Osteoblast (primary cell): Measurements from ENCODE around the gene AKAP6. TPM values are rescaled to one million over a fixed set of nuclear protein-coding genes. Genes with fewer than 3 reads are reported as not detected.

Experiments used
- DNase-seq: peaks from one replicate; pipeline ENCODE4 v3.0.0; 2011; ENCODE audit warnings: low spot score, mixed read lengths; ENCODE audit not compliant: insufficient read length; ENCODE audit errors: missing footprints
- H2AFZ ChIP-seq: 2 replicates; pipeline ENCODE4 v1.6.0; 2011; ENCODE audit warnings: mild to moderate bottlenecking, low read length
- H3K27ac ChIP-seq: 2 replicates; pipeline ENCODE4 v1.5.1; 2011; ENCODE audit warnings: mild to moderate bottlenecking, low read depth, low read length, moderate library complexity
- H3K27me3 ChIP-seq: 2 replicates; pipeline ENCODE4 v1.6.0; 2012; ENCODE audit warnings: mild to moderate bottlenecking, control low read depth, inconsistent platforms, low read length, moderate library complexity; ENCODE audit not compliant: insufficient read depth
- H3K36me3 ChIP-seq: 2 replicates; pipeline ENCODE4 v1.5.1; 2011; ENCODE audit warnings: mild to moderate bottlenecking, low read length, control low read depth, moderate library complexity; ENCODE audit not compliant: insufficient read depth
- H3K4me1 ChIP-seq: 2 replicates; pipeline ENCODE4 v1.5.1; 2011; ENCODE audit warnings: mild to moderate bottlenecking, low read length, control low read depth, moderate library complexity; ENCODE audit not compliant: insufficient read depth
- H3K4me2 ChIP-seq: 2 replicates; pipeline ENCODE4 v1.6.0; 2011; ENCODE audit warnings: mild to moderate bottlenecking, low read length; ENCODE audit not compliant: insufficient read depth
- H3K4me3 ChIP-seq: fragments of 200-600 bp; sonication (generic); 3 replicates; pipeline ENCODE4 v1.5.1; 2012; ENCODE audit warnings: mild to moderate bottlenecking, low read length, inconsistent platforms; ENCODE audit not compliant: insufficient read depth
- H3K79me2 ChIP-seq: 2 replicates; pipeline ENCODE4 v1.6.0; 2012; ENCODE audit warnings: mild to moderate bottlenecking, low read length, control low read depth, inconsistent platforms; ENCODE audit not compliant: insufficient read depth
- H3K9me3 ChIP-seq: 2 replicates; pipeline ENCODE4 v1.5.1; 2011; ENCODE audit warnings: low read depth, low read length, control low read depth
- H4K20me1 ChIP-seq: 2 replicates; pipeline ENCODE4 v1.6.0; 2012; ENCODE audit warnings: mild to moderate bottlenecking, low read length, control low read depth; ENCODE audit not compliant: insufficient read depth
- CTCF ChIP-seq: IDR thresholded peaks from 2 replicates; pipeline ENCODE4 v1.5.1; 2011; ENCODE audit warnings: mild to moderate bottlenecking, low read depth, low read length, moderate library complexity; ENCODE audit errors: extremely low read depth
- total RNA-seq: library from RNA; depleted of rRNA; stranded (reverse); fragments of >200 nt; gene quantifications from 2 replicates; pipeline ENCODE4 v1.2.3, GENCODE V29; 2012

AKAP6 gene
- total RNA-seq, 1 donor, result 2.2 TPM

GRCh38 chr14:32393119-32393518 lies 64.0 kb downstream of the AKAP6 start:
- Histone ChIP-seq H3K27ac (no peak overlapping the region), H3K4me3 (no peak overlapping the region), H2AFZ (no peak overlapping the region), H3K9me3 (no peaks in the 10 kb centered on the region), H3K36me3 (no peaks in the 10 kb centered on the region), H3K4me2 (no peak overlapping the region), H3K27me3 (peaks cover 42% of the 10 kb centered on the region), H3K4me1 (peaks cover 5% of the 10 kb centered on the region), H3K79me2 (no peaks in the 10 kb centered on the region), H4K20me1 (no peaks in the 10 kb centered on the region)
- TF ChIP-seq CTCF, result no peak
- DNase-seq, result no peak

- Histone ChIP-seq H3K27ac (no peak overlapping the region), H3K9me3 (no peaks in the 10 kb centered on the region), H3K27me3 (peaks cover 42% of the 10 kb centered on the region), H3K4me2 (no peak overlapping the region), H3K4me1 (peaks cover 10% of the 10 kb centered on the region), H3K4me3 (no peak overlapping the region), H3K36me3 (no peaks in the 10 kb centered on the region), H4K20me1 (no peaks in the 10 kb centered on the region), H3K79me2 (no peaks in the 10 kb centered on the region), H2AFZ (no peak overlapping the region)
- no peak for TF ChIP-seq CTCF
- DNase-seq, result no peak
These were observed 64.9 kb downstream of the AKAP6 start for GRCh38 chr14:32394038-32394437.

- DNase-seq, result no peak
- H3K9me3 ChIP-seq, result no peaks in the 10 kb centered on the region
- peaks cover 15% of the 10 kb centered on the region for H3K4me1 ChIP-seq
- H3K27me3 ChIP-seq, result peaks cover 24% of the 10 kb centered on the region
- H3K27ac ChIP-seq, result no peak overlapping the region
- no peak overlapping the region for H3K4me3 ChIP-seq
- no peak overlapping the region for H2AFZ ChIP-seq
- H3K36me3 ChIP-seq, result no peaks in the 10 kb centered on the region
- no peaks in the 10 kb centered on the region for H3K79me2 ChIP-seq
- no peak for TF ChIP-seq CTCF
- no peak overlapping the region for H3K4me2 ChIP-seq
- H4K20me1 ChIP-seq, result no peaks in the 10 kb centered on the region
These were observed 67.8 kb downstream of the AKAP6 start for GRCh38 chr14:32396885-32397284.

- no peaks in the 10 kb centered on the region for H3K9me3 ChIP-seq
- H3K4me2 ChIP-seq, result peak overlapping the region; percentile 46
- peaks cover 15% of the 10 kb centered on the region for H3K4me1 ChIP-seq
- no peak for DNase-seq
- H4K20me1 ChIP-seq, result no peaks in the 10 kb centered on the region
- no peaks in the 10 kb centered on the region for H3K79me2 ChIP-seq
- peaks cover 20% of the 10 kb centered on the region for H3K27me3 ChIP-seq
- no peak for TF ChIP-seq CTCF
- H3K27ac ChIP-seq, result no peak overlapping the region
- no peaks in the 10 kb centered on the region for H3K36me3 ChIP-seq
- no peak overlapping the region for H3K4me3 ChIP-seq
- H2AFZ ChIP-seq, result peak overlapping the region; percentile 46
These were observed 69.0 kb downstream of the AKAP6 start for GRCh38 chr14:32397861-32398640.
